Measurements from ENCODE around the gene ASB18. TPM values are rescaled to one million over a fixed set of nuclear protein-coding genes. Genes with fewer than 3 reads are reported as not detected.
A peak's percentile ranks its signal among the peaks of the same experiment; 100 is the strongest.

Gene ASB18
- total and polyA plus RNA-seq, 2 experiments from 2014 or later = not detected

GRCh38 chr2:236164925-236165841, 99.0 kb downstream of the ASB18 start:
- Histone ChIP-seq H3K27ac (no peak overlapping the region), H3K4me1 (ENCODE audit: insufficient read depth) (peaks cover 31% of the 10 kb centered on the region), H3K27me3 (peaks cover 100% of the 10 kb centered on the region), H3K9me3 (ENCODE audit: low read depth) (no peaks in the 10 kb centered on the region), H3K4me3 (no peak overlapping the region), H4K20me1 (ENCODE audit: insufficient read depth, poor library complexity, severe bottlenecking) (no peaks in the 10 kb centered on the region), H3K4me2 (peak overlapping the region; percentile 96), H3K79me2 (no peaks in the 10 kb centered on the region), H2AFZ (no peak overlapping the region), H3K36me3 (replicated peaks; ENCODE audit: insufficient read depth, low read depth) (no peaks in the 10 kb centered on the region), H3K9me2 (replicated peaks; ENCODE audit: insufficient read depth) (no peaks in the 10 kb centered on the region)
- 32% methylated on average over 18 of the region's 18 CpGs for WGBS (ENCODE audit: low lambda C conversion rate, missing lambda C conversion rate)
- DNase-seq (ENCODE audit: low spot score) = no peak
- TF ChIP-seq EZH2 (IDR thresholded peaks at IDR 0.05; ENCODE audit: borderline replicate concordance) (no peak), EZH2phosphoT487 (IDR thresholded peaks at IDR 0.05; ENCODE audit: low read depth, severe bottlenecking, unreplicated experiment) (peak; percentile 48), CTCF (IDR thresholded peaks at IDR 0.05; ENCODE audit: poor library complexity) (no peak)

- no peak overlapping the region for H3K27ac ChIP-seq
- DNase-seq (ENCODE audit: low spot score) = no peak
- 1% methylated on average over 39 of the region's 67 CpGs for WGBS (ENCODE audit: low lambda C conversion rate, missing lambda C conversion rate)
- no peaks in the 10 kb centered on the region for H3K79me2 ChIP-seq
- peak overlapping the region; percentile 68 for H2AFZ ChIP-seq
- H4K20me1 ChIP-seq (ENCODE audit: insufficient read depth, poor library complexity, severe bottlenecking) = no peaks in the 10 kb centered on the region
- no peaks in the 10 kb centered on the region for H3K9me3 ChIP-seq (ENCODE audit: low read depth)
- H3K36me3 ChIP-seq (replicated peaks; ENCODE audit: insufficient read depth, low read depth) = no peaks in the 10 kb centered on the region
- H3K4me1 ChIP-seq (ENCODE audit: insufficient read depth) = peaks cover 31% of the 10 kb centered on the region
- peaks cover 100% of the 10 kb centered on the region for H3K27me3 ChIP-seq
- TF ChIP-seq EZH2 (IDR thresholded peaks at IDR 0.05; ENCODE audit: borderline replicate concordance) (peak; percentile 81), CTCF (IDR thresholded peaks at IDR 0.05; ENCODE audit: poor library complexity) (no peak)
- H3K4me2 ChIP-seq = peak overlapping the region; percentile 96
- peak overlapping the region; percentile 33 for H3K4me3 ChIP-seq
- no peaks in the 10 kb centered on the region for H3K9me2 ChIP-seq (replicated peaks; ENCODE audit: insufficient read depth)
Measured at GRCh38 chr2:236164201-236164924, 99.8 kb downstream of the ASB18 start.

GRCh38 chr2:236163471-236164200, 100.6 kb downstream of the ASB18 start:
- no peaks in the 10 kb centered on the region for H3K9me3 ChIP-seq (ENCODE audit: low read depth)
- H3K9me2 ChIP-seq (replicated peaks; ENCODE audit: insufficient read depth) = no peaks in the 10 kb centered on the region
- peak overlapping the region; percentile 96 for H3K4me2 ChIP-seq
- H3K27me3 ChIP-seq = peaks cover 100% of the 10 kb centered on the region
- peaks cover 31% of the 10 kb centered on the region for H3K4me1 ChIP-seq (ENCODE audit: insufficient read depth)
- H4K20me1 ChIP-seq (ENCODE audit: insufficient read depth, poor library complexity, severe bottlenecking) = no peaks in the 10 kb centered on the region
- no peak overlapping the region for H3K4me3 ChIP-seq
- no peak overlapping the region for H3K27ac ChIP-seq
- no peaks in the 10 kb centered on the region for H3K79me2 ChIP-seq
- no peaks in the 10 kb centered on the region for H3K36me3 ChIP-seq (replicated peaks; ENCODE audit: insufficient read depth, low read depth)
- peak overlapping the region; percentile 68 for H2AFZ ChIP-seq
- DNase-seq (ENCODE audit: low spot score) = no peak
- TF ChIP-seq EZH2phosphoT487 (IDR thresholded peaks at IDR 0.05; ENCODE audit: low read depth, severe bottlenecking, unreplicated experiment) (no peak), EZH2 (IDR thresholded peaks at IDR 0.05; ENCODE audit: borderline replicate concordance) (peak; percentile 59)
- WGBS (ENCODE audit: low lambda C conversion rate, missing lambda C conversion rate) = 4% methylated on average over 59 of the region's 59 CpGs
